DMS114 treated with DMSO at 0.1 percent for 48 hours (cell line): ENCODE results near the gene DDX46.
"Not testable (repeated sequence)": the region's sequence is repeated elsewhere in the genome, so short reads cannot be mapped to it uniquely, and the experiment has no call there.

Experiments used
- DNase-seq: peaks from one replicate; lab custom pipeline; 2025; ENCODE audit not compliant: unreplicated experiment; lab: John Stamatoyannopoulos, UW

Gene DDX46

GRCh38 chr5:134844252-134844651 lies 85.7 kb downstream of the DDX46 start:
- DNase-seq = no peak

GRCh38 chr5:134845335-134845851 lies 86.8 kb downstream of the DDX46 start:
- DNase-seq = no peak

- peak; percentile 90 for DNase-seq
Observed at GRCh38 chr5:134845852-134846640, 87.5 kb downstream of the DDX46 start, which contains the start of gene C5orf24. TSS of gene C5orf24 (plus strand) at chr5:134845968. CDS start at chr5:134854901, 8,933 bp downstream.

GRCh38 chr5:134846641-134846960 lies 88.0 kb downstream of the DDX46 start:
- DNase-seq = no peak

- not testable (repeated sequence) for DNase-seq
Observed at GRCh38 chr5:134849434-134849933, 90.9 kb downstream of the DDX46 start.

- DNase-seq = peak; percentile 45
Observed at GRCh38 chr5:134851307-134851923, 92.8 kb downstream of the DDX46 start.

- not testable (repeated sequence) for DNase-seq
Observed at GRCh38 chr5:134856465-134856864, 97.9 kb downstream of the DDX46 start.

GRCh38 chr5:134857401-134857800 lies 98.8 kb downstream of the DDX46 start:
- DNase-seq = no peak

GRCh38 chr5:134864707-134865106 lies 106.1 kb downstream of the DDX46 start:
- DNase-seq = no peak

- DNase-seq = no peak
Observed at GRCh38 chr5:134873494-134873893, 114.9 kb downstream of the DDX46 start.

- peak; percentile 81 for DNase-seq
Observed at GRCh38 chr5:134873987-134874830, 115.6 kb downstream of the DDX46 start, which contains the start of gene TXNDC15. TSS of gene TXNDC15 (plus strand) at chr5:134874371. CDS start at chr5:134874428, 57 bp downstream.

- peak; percentile 59 for DNase-seq
Observed at GRCh38 chr5:134874831-134875655, 116.5 kb downstream of the DDX46 start.

- no peak for DNase-seq
Observed at GRCh38 chr5:134877159-134877558, 118.6 kb downstream of the DDX46 start.

- no peak for DNase-seq
Observed at GRCh38 chr5:134878403-134878802, 119.8 kb downstream of the DDX46 start.

- DNase-seq = no peak
Observed at GRCh38 chr5:134879456-134879855, 120.9 kb downstream of the DDX46 start.
